ENCODE results near the gene DHRS13.

DNA sequence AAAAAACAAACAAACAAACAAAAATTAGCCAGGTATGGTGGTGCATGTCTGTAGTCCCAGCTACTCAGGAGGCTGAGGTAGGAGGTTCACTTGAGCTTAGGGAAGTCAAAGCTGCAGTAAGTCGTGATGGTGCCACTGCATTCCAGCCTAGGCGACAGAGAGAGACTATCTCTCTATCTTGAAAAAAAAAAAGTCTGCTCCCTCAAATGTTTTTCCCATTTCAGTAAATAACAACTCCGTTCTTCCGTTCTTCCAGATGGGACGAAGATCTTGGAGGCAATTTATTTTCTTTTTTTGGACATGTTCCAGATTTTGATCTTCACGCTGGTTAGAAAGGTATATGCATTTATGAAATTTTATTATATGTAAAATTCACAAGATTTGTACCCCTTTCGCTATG is 29.0 kb downstream of the DHRS13 start:
- TF ChIP-seq, protein P1, sequence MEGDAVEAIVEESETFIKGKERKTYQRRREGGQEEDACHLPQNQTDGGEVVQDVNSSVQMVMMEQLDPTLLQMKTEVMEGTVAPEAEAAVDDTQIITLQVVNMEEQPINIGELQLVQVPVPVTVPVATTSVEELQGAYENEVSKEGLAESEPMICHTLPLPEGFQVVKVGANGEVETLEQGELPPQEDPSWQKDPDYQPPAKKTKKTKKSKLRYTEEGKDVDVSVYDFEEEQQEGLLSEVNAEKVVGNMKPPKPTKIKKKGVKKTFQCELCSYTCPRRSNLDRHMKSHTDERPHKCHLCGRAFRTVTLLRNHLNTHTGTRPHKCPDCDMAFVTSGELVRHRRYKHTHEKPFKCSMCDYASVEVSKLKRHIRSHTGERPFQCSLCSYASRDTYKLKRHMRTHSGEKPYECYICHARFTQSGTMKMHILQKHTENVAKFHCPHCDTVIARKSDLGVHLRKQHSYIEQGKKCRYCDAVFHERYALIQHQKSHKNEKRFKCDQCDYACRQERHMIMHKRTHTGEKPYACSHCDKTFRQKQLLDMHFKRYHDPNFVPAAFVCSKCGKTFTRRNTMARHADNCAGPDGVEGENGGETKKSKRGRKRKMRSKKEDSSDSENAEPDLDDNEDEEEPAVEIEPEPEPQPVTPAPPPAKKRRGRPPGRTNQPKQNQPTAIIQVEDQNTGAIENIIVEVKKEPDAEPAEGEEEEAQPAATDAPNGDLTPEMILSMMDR (IDR thresholded peaks at IDR 0.05 in 2 of 3, conservative IDR thresholded peaks at IDR 0.05 in 1 of 3; ENCODE audit: control insufficient read depth in 2 of 3, extremely low read depth in 1 of 3, insufficient read depth in 1 of 3, low read depth in 3 of 3, low read length in 3 of 3) = no peak
- TF ChIP-seq YY1 (IDR thresholded peaks at IDR 0.05; ENCODE audit: low read depth, low read length) (no peak), NFYB (IDR thresholded peaks at IDR 0.05; ENCODE audit: insufficient read depth, low read depth, low read length) (no peak), ZNF24 (IDR thresholded peaks at IDR 0.05) (no peak), NFIC (IDR thresholded peaks at IDR 0.05; ENCODE audit: low read depth, low read length) (no peak), NR2C2 (IDR thresholded peaks at IDR 0.05; ENCODE audit: borderline replicate concordance, control insufficient read depth, insufficient read length, low read depth) (no peak), FOXK2 (IDR thresholded peaks at IDR 0.05) (no peak), POLR2AphosphoS5 (IDR thresholded peaks at IDR 0.05; ENCODE audit: low read length) (no peak), MXI1 (IDR thresholded peaks at IDR 0.05; ENCODE audit: low read depth, low read length) (no peak), MEF2B (IDR thresholded peaks at IDR 0.05; ENCODE audit: partially characterized antibody, poor library complexity, severe bottlenecking) (no peak), CREB1 (IDR thresholded peaks at IDR 0.05; ENCODE audit: low read depth) (no peak)
- TF ChIP-seq, protein P2, sequence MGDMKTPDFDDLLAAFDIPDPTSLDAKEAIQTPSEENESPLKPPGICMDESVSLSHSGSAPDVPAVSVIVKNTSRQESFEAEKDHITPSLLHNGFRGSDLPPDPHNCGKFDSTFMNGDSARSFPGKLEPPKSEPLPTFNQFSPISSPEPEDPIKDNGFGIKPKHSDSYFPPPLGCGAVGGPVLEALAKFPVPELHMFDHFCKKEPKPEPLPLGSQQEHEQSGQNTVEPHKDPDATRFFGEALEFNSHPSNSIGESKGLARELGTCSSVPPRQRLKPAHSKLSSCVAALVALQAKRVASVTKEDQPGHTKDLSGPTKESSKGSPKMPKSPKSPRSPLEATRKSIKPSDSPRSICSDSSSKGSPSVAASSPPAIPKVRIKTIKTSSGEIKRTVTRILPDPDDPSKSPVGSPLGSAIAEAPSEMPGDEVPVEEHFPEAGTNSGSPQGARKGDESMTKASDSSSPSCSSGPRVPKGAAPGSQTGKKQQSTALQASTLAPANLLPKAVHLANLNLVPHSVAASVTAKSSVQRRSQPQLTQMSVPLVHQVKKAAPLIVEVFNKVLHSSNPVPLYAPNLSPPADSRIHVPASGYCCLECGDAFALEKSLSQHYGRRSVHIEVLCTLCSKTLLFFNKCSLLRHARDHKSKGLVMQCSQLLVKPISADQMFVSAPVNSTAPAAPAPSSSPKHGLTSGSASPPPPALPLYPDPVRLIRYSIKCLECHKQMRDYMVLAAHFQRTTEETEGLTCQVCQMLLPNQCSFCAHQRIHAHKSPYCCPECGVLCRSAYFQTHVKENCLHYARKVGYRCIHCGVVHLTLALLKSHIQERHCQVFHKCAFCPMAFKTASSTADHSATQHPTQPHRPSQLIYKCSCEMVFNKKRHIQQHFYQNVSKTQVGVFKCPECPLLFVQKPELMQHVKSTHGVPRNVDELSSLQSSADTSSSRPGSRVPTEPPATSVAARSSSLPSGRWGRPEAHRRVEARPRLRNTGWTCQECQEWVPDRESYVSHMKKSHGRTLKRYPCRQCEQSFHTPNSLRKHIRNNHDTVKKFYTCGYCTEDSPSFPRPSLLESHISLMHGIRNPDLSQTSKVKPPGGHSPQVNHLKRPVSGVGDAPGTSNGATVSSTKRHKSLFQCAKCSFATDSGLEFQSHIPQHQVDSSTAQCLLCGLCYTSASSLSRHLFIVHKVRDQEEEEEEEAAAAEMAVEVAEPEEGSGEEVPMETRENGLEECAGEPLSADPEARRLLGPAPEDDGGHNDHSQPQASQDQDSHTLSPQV (IDR thresholded peaks at IDR 0.05) = no peak

Data from GM12878 (cell line).